Neuronal stem cell (in vitro differentiated cells): ENCODE measurements around the gene PROZ.

Experiments used
- DNase-seq: peaks from one replicate; pipeline ENCODE4 v3.0.0-alpha.2; 2013; ENCODE audit warnings: low spot score
- H2AFZ ChIP-seq: one replicate; pipeline ENCODE4 v1.6.1; 2013; ENCODE audit warnings: mild to moderate bottlenecking, low read length, inconsistent platforms
- H2AK5ac ChIP-seq: 2 replicates; pipeline ENCODE4 v1.6.1; 2013; ENCODE audit warnings: low read depth, mild to moderate bottlenecking, inconsistent platforms, low read length, moderate library complexity, mixed read lengths
- H2BK120ac ChIP-seq: 2 replicates; pipeline ENCODE4 v1.6.1; 2013; ENCODE audit warnings: low read depth, mild to moderate bottlenecking, inconsistent platforms, low read length, moderate library complexity, mixed read lengths
- H2BK12ac ChIP-seq: one replicate; pipeline ENCODE4 v1.6.1; 2013; ENCODE audit warnings: low read length, inconsistent platforms
- H2BK15ac ChIP-seq: 2 replicates; pipeline ENCODE4 v1.6.1; 2013; ENCODE audit warnings: mild to moderate bottlenecking, low read length, inconsistent platforms, mixed read lengths
- H2BK5ac ChIP-seq: one replicate; pipeline ENCODE4 v1.6.1; 2013; ENCODE audit warnings: inconsistent platforms, mild to moderate bottlenecking, low read length, moderate library complexity
- H3K14ac ChIP-seq: one replicate; pipeline ENCODE4 v1.6.1; 2013; ENCODE audit warnings: low read length, inconsistent platforms
- H3K18ac ChIP-seq: 2 replicates; pipeline ENCODE4 v1.6.1; 2013; ENCODE audit warnings: low read length, inconsistent platforms
- H3K23ac ChIP-seq: 2 replicates; pipeline ENCODE4 v1.6.1; 2013; ENCODE audit warnings: low read depth, mild to moderate bottlenecking, mixed read lengths, low read length, inconsistent platforms; ENCODE audit not compliant: poor library complexity
- H3K27ac ChIP-seq: replicated peaks from 3 replicates; pipeline ENCODE4 v1.5.1; 2013; ENCODE audit warnings: low read length, inconsistent platforms
- H3K27me3 ChIP-seq, 3 experiments: 2 replicates each; pipeline ENCODE4 v1.6.1; 2013; ENCODE audit warnings: low read length in 3 of 3, mild to moderate bottlenecking in 2 of 3, inconsistent platforms in 1 of 3, low read depth in 1 of 3, mixed read lengths in 1 of 3, moderate library complexity in 1 of 3; ENCODE audit not compliant: control insufficient read depth in 3 of 3, insufficient read depth in 3 of 3
- H3K36me3 ChIP-seq, 2 donors: replicated peaks in 1 of 2; 2 replicates each; pipeline ENCODE4 v1.6.1; 2013; ENCODE audit warnings: low read length in 2 of 2; ENCODE audit not compliant: control insufficient read depth in 2 of 2, insufficient read depth in 2 of 2
- H3K4ac ChIP-seq: 2 replicates; pipeline ENCODE4 v1.6.1; 2013; ENCODE audit warnings: inconsistent platforms, mild to moderate bottlenecking, low read length, moderate library complexity
- H3K4me1 ChIP-seq, 2 donors: 1 replicate in 1 of 2; 2 replicates in 1 of 2; pipeline ENCODE4 v1.6.1; 2013; ENCODE audit warnings: low read length in 2 of 2, low read depth in 1 of 2; ENCODE audit not compliant: control insufficient read depth in 2 of 2, insufficient read depth in 1 of 2
- H3K4me2 ChIP-seq: one replicate; pipeline ENCODE4 v1.6.1; 2013; ENCODE audit warnings: mild to moderate bottlenecking, low read length, inconsistent platforms; ENCODE audit not compliant: insufficient read depth, poor library complexity, severe bottlenecking
- H3K4me3 ChIP-seq, 2 donors: 2 replicates each; pipeline ENCODE4 v1.5.1; 2013; ENCODE audit warnings: low read length in 2 of 2, mild to moderate bottlenecking in 2 of 2, inconsistent platforms in 1 of 2, moderate library complexity in 1 of 2
- H3K79me1 ChIP-seq: one replicate; pipeline ENCODE4 v1.6.1; 2013; ENCODE audit warnings: low read depth, mild to moderate bottlenecking, inconsistent platforms, low read length, moderate library complexity
- H3K9ac ChIP-seq: one replicate; pipeline ENCODE4 v1.6.1; 2013; ENCODE audit warnings: mild to moderate bottlenecking, low read depth, low read length, inconsistent platforms; ENCODE audit not compliant: poor library complexity
- H3K9me3 ChIP-seq, 2 donors: replicated peaks in 1 of 2; 2 replicates each; pipeline versions ENCODE3 to v1.6.1; 2013; ENCODE audit warnings: low read length in 2 of 2, mild to moderate bottlenecking in 2 of 2, inconsistent platforms in 1 of 2, low read depth in 1 of 2, mixed read lengths in 1 of 2, moderate library complexity in 1 of 2; ENCODE audit not compliant: control insufficient read depth in 2 of 2, insufficient read depth in 1 of 2
- H4K8ac ChIP-seq: one replicate; pipeline ENCODE4 v1.6.1; 2013; ENCODE audit warnings: low read depth, mild to moderate bottlenecking, inconsistent platforms, low read length, moderate library complexity
- H4K91ac ChIP-seq: one replicate; pipeline ENCODE4 v1.6.1; 2013; ENCODE audit warnings: low read length, low read depth, mild to moderate bottlenecking, inconsistent platforms; ENCODE audit not compliant: poor library complexity
- WGBS, 2 donors: extraction: QIAGEN DNeasy Blood & Tissue Kit; methylation state at CpG; one replicate each; pipeline ENCODE4 v1.1.7; 2013; ENCODE audit warnings: missing lambda C conversion rate in 2 of 2, mixed read lengths in 1 of 2; ENCODE audit not compliant: insufficient read length in 2 of 2, insufficient replicate concordance in 1 of 2; ENCODE audit errors: extremely low coverage in 2 of 2; 5-methylcytosine and 5-hydroxymethylcytosine counted together

The PROZ gene

DNA sequence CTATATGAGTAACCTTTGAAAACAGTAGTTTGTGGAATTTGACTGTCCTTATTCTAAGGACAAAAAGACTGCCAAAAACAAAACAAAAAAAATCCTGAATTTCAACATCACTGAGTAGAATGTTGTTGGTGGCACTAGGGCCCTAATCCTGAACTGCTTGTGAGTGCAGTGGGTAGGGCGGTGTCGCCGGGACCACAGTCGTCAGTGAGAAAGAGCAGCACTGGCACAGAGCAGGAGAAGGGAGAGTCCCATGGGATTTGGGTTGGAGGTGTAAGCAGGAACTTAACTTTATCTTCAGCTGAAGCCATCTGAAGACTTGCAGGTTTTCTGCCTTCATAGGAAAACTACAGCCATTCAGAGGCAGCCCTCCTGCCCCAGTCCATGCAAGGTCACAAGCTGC, 44.5 kb downstream of the PROZ start:
- Histone ChIP-seq H2BK12ac (no peak overlapping the region), H3K9me3 (no peaks in the 10 kb centered on the region), H3K4ac (no peak overlapping the region), H2BK120ac (no peak overlapping the region), H3K27me3 (no peaks in the 10 kb centered on the region), H2AFZ (no peak overlapping the region), H2BK5ac (no peak overlapping the region), H2BK15ac (no peak overlapping the region), H3K36me3 (peaks cover 17 to 80% of the 10 kb centered on the region in 2 donors), H3K23ac (no peak overlapping the region), H3K14ac (no peak overlapping the region), H3K4me3 (no peak overlapping the region), H2AK5ac (no peak overlapping the region), H4K8ac (no peak overlapping the region), H3K4me2 (no peak overlapping the region), H3K18ac (no peak overlapping the region), H3K27ac (no peak overlapping the region), H3K79me1 (peaks cover 17% of the 10 kb centered on the region), H3K4me1 (peaks cover 2 to 10% of the 10 kb centered on the region in 2 donors), H4K91ac (no peak overlapping the region), H3K9ac (no peak overlapping the region)
- DNase-seq, result no peak
- WGBS, 2 donors, result no CpG with 5 or more reads among the region's 4 CpGs

DNA sequence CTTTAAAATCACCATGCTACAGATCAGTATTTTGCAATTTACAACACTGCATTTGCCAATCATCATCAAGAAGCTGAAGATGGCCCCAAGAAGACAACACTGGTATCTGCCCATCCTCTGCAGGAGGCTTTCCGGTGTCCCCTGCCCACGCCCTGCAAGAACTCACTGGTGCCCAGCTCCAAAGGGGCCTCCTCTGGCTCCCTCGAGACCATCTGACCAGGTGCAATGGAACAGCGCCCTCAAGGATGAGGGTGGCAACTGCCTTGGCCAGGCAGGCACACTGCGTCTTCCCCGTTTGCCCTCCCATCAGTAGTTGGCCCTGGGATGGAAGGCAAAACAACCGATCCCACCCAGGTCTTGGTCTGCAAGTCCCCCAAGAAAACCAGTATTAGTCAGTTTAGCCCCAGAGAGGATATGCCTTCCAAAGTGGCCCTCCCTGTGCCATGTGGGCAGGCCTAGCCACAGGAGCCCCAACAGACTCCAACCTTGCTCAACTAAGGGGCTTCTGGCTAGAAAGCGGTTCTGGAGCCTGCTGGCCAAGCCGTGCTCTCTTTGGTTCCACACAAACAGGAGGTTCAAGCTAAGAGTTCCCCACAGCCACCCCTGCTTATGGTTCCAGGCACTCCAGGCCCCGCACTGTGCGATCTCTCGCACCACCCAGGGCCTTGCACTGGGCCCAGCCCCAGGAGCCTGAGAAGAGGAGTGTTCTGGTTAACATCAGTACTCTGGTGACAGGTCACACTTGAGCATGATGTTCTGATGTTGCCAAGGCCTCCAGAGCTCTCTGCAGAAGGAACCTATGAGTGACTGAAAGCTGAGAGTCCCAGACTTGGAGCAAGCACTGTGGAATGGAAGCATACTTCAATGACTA, 45.3 kb downstream of the PROZ start:
- no peak overlapping the region for H3K27ac ChIP-seq
- no peak overlapping the region for H3K14ac ChIP-seq

DNA sequence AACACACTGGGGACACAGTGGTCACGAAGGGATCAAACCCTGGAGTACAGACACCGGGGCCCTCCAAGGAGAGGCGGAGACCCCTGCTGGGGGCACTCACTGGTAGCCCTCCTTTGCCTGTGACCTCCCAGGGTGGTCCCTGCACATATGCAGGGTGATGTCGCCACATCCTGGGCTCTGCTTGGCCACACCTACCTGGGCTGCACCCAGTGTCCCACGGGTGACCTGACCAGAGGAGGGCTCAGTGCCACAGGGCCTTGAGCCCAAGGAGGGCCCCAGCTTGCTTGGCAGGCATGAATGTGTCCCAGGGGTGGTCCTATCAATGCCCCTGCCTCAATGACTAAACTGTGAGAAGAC, 45.9 kb downstream of the PROZ start:
- H3K23ac ChIP-seq, result no peak overlapping the region
- H2BK15ac ChIP-seq, result no peak overlapping the region
- no peak overlapping the region for H3K4me3 ChIP-seq
- no peak overlapping the region for H3K4ac ChIP-seq
- no peak overlapping the region for H2BK120ac ChIP-seq
- no peak overlapping the region for H3K4me2 ChIP-seq
- peak overlapping the region; percentile 77 for H2BK12ac ChIP-seq
- WGBS, 2 donors, result no CpG with 5 or more reads among the region's 5 CpGs
- H2AK5ac ChIP-seq, result no peak overlapping the region
- no peak overlapping the region for H2BK5ac ChIP-seq
- H3K27me3 ChIP-seq, result no peaks in the 10 kb centered on the region
- H3K9ac ChIP-seq, result no peak overlapping the region
- no peak overlapping the region for H3K14ac ChIP-seq
- no peak overlapping the region for H3K27ac ChIP-seq
- no peak for DNase-seq
- H3K36me3 ChIP-seq, result peaks cover 15 to 65% of the 10 kb centered on the region in 2 donors
- H3K79me1 ChIP-seq, result peaks cover 22% of the 10 kb centered on the region
- no peaks in the 10 kb centered on the region for H3K9me3 ChIP-seq
- H4K91ac ChIP-seq, result no peak overlapping the region
- H4K8ac ChIP-seq, result no peak overlapping the region
- H3K4me1 ChIP-seq, result peaks cover 2 to 10% of the 10 kb centered on the region in 2 donors
- H3K18ac ChIP-seq, result no peak overlapping the region
- no peak overlapping the region for H2AFZ ChIP-seq

More for the DNA sequence above, 45.3 kb downstream of the PROZ start:
- H2BK120ac ChIP-seq, result no peak overlapping the region
- no peak overlapping the region for H2AK5ac ChIP-seq
- H2BK5ac ChIP-seq, result no peak overlapping the region
- H3K4me2 ChIP-seq, result no peak overlapping the region
- H3K9me3 ChIP-seq, result no peaks in the 10 kb centered on the region
- no peak overlapping the region for H3K4ac ChIP-seq
- peaks cover 22% of the 10 kb centered on the region for H3K79me1 ChIP-seq
- WGBS, 2 donors, result no CpG with 5 or more reads among the region's 12 CpGs
- H3K23ac ChIP-seq, result no peak overlapping the region
- no peak overlapping the region for H3K9ac ChIP-seq
- H3K36me3 ChIP-seq, result peaks cover 17 to 72% of the 10 kb centered on the region in 2 donors
- no peak overlapping the region for H2BK15ac ChIP-seq
- H3K4me1 ChIP-seq, result peaks cover 2 to 10% of the 10 kb centered on the region in 2 donors
- no peak for DNase-seq
- H3K27me3 ChIP-seq, result no peaks in the 10 kb centered on the region
- H3K18ac ChIP-seq, result no peak overlapping the region
- no peak overlapping the region for H4K91ac ChIP-seq
- H4K8ac ChIP-seq, result no peak overlapping the region
- H3K4me3 ChIP-seq, result no peak overlapping the region
- H2BK12ac ChIP-seq, result no peak overlapping the region
- H2AFZ ChIP-seq, result no peak overlapping the region

DNA sequence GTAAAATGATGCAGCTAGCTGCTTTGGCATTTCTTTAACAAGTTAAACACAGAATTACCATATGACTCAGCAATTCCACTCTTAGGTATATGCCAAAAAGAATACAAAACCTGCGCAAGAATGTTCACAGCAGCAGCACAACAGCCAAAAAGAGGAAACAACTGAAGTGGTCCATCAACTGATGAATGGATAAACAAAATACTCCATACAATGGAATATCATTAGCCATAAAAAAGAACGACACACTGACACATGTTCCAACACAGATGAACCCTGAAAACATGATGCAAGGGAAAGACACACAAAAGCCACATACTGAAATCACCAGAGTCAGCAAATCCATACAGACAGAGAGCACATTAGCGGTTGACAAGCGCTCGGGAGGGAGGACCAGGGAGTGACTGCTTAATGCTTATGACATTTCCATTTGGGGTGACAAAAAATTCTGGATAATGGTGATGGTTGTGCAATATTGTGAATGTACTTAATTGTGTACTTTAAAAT, 47.0 kb downstream of the PROZ start:
- no peaks in the 10 kb centered on the region for H3K27me3 ChIP-seq
- no peak overlapping the region for H3K9ac ChIP-seq
- no peak overlapping the region for H3K4me3 ChIP-seq
- no peak overlapping the region for H2AFZ ChIP-seq
- no peak overlapping the region for H3K27ac ChIP-seq
- no peak for DNase-seq
- H4K8ac ChIP-seq, result no peak overlapping the region
- H3K14ac ChIP-seq, result no peak overlapping the region
- H2BK5ac ChIP-seq, result no peak overlapping the region
- H3K4me2 ChIP-seq, result no peak overlapping the region
- peaks cover 11 to 54% of the 10 kb centered on the region in 2 donors for H3K36me3 ChIP-seq
- no peak overlapping the region for H2BK15ac ChIP-seq
- no peak overlapping the region for H2BK12ac ChIP-seq
- H3K9me3 ChIP-seq, result no peaks in the 10 kb centered on the region
- no peak overlapping the region for H3K4ac ChIP-seq
- no peak overlapping the region for H2AK5ac ChIP-seq
- H4K91ac ChIP-seq, result no peak overlapping the region
- no CpG with 5 or more reads among the region's 5 CpGs for WGBS, 2 donors
- H3K23ac ChIP-seq, result no peak overlapping the region
- peaks cover 22% of the 10 kb centered on the region for H3K79me1 ChIP-seq
- H2BK120ac ChIP-seq, result no peak overlapping the region
- no peak overlapping the region for H3K18ac ChIP-seq
- H3K4me1 ChIP-seq, result peaks cover 2 to 12% of the 10 kb centered on the region in 2 donors
